OCI-M2 (cell line): Measurements from ENCODE around the gene KRTAP4-9.
"Not testable (repeated sequence)": the region's sequence is repeated elsewhere in the genome, so short reads cannot be mapped to it uniquely, and the experiment has no call there.

Experiments
- DNase-seq: peaks from one replicate; lab custom pipeline; 2025; ENCODE audit not compliant: unreplicated experiment; lab: John Stamatoyannopoulos, UW

Gene KRTAP4-9

GRCh38 chr17:41096055-41096454 lies 9.1 kb upstream of the KRTAP4-9 start:
- no peak for DNase-seq

- DNase-seq, result no peak
These were observed 7.1 kb upstream of the KRTAP4-9 start, which contains the start of gene KRTAP4-8 for GRCh38 chr17:41098042-41098441. TSS of gene KRTAP4-8 (minus strand) at chr17:41098142. CDS start at chr17:41098084, 58 bp downstream.

- no peak for DNase-seq
These were observed 6.7 kb upstream of the KRTAP4-9 start for GRCh38 chr17:41098481-41098880.

GRCh38 chr17:41099682-41100480 lies 5.3 kb upstream of the KRTAP4-9 start:
- DNase-seq, result not testable (repeated sequence)

GRCh38 chr17:41101586-41102259 lies 3.5 kb upstream of the KRTAP4-9 start, which contains the start of gene KRTAP4-16:
TSS of gene KRTAP4-16 (minus strand) at chr17:41102209. CDS start at chr17:41102209, 0 bp downstream.
- no peak for DNase-seq

- no peak for DNase-seq
These were observed 1.3 kb upstream of the KRTAP4-9 start for GRCh38 chr17:41103896-41104295.

- DNase-seq, result not testable (repeated sequence)
These were observed 677 bp upstream of the KRTAP4-9 start for GRCh38 chr17:41104386-41105038.

- DNase-seq, result no peak
These were observed 2.8 kb downstream of the KRTAP4-9 start for GRCh38 chr17:41107941-41108450.

GRCh38 chr17:41108728-41109386 lies 3.7 kb downstream of the KRTAP4-9 start:
- not testable (repeated sequence) for DNase-seq

GRCh38 chr17:41111151-41111885 lies 6.1 kb downstream of the KRTAP4-9 start:
- no peak for DNase-seq

GRCh38 chr17:41116297-41116696 lies 11.1 kb downstream of the KRTAP4-9 start:
- DNase-seq, result no peak

GRCh38 chr17:41117846-41118386 lies 12.7 kb downstream of the KRTAP4-9 start, which contains the start of gene KRTAP4-11:
TSS of gene KRTAP4-11 (minus strand) at chr17:41118373. CDS start at chr17:41118315, 58 bp downstream.
- DNase-seq, result not testable (repeated sequence)

- DNase-seq, result no peak
These were observed 13.5 kb downstream of the KRTAP4-9 start for GRCh38 chr17:41118721-41119120.

- DNase-seq, result not testable (repeated sequence)
These were observed 14.8 kb downstream of the KRTAP4-9 start for GRCh38 chr17:41119696-41120690.

GRCh38 chr17:41121742-41122141 lies 16.6 kb downstream of the KRTAP4-9 start:
- no peak for DNase-seq

GRCh38 chr17:41123292-41123990 lies 18.3 kb downstream of the KRTAP4-9 start:
- not testable (repeated sequence) for DNase-seq

GRCh38 chr17:41123991-41124371 lies 18.8 kb downstream of the KRTAP4-9 start, which contains the start of gene KRTAP4-12:
TSS of gene KRTAP4-12 (minus strand) at chr17:41124182. CDS start at chr17:41124122, 60 bp downstream.
- DNase-seq, result not testable (repeated sequence)

GRCh38 chr17:41125064-41125463 lies 19.9 kb downstream of the KRTAP4-9 start:
- no peak for DNase-seq
